Measurements from ENCODE around the gene MFSD6L.

- TF ChIP-seq FOXJ3 (CRISPR knock-in tag; IDR thresholded peaks at IDR 0.05; ENCODE audit: borderline replicate concordance) (no peak), CTCF (IDR thresholded peaks at IDR 0.05) (no peak), OVOL2 (CRISPR knock-in tag; IDR thresholded peaks at IDR 0.05; ENCODE audit: borderline replicate concordance) (no peak), MAX (CRISPR knock-in tag; IDR thresholded peaks at IDR 0.05) (no peak), USF2 (CRISPR knock-in tag; IDR thresholded peaks at IDR 0.05) (no peak), NR2C2 (CRISPR knock-in tag; IDR thresholded peaks at IDR 0.05) (no peak), HMGXB4 (CRISPR knock-in tag; IDR thresholded peaks at IDR 0.05) (no peak)
These were observed 4.6 kb upstream of the MFSD6L start for GRCh38 chr17:8803531-8804420.

All from WTC11 (cell line).